HepG2 (cell line): ENCODE results near the gene ZNF853. TPM values are rescaled to one million over a fixed set of nuclear protein-coding genes. Genes with fewer than 3 reads are reported as not detected.

Experiments used
- DNMT3B ChIP-seq: conservative IDR thresholded peaks from 2 replicates; pipeline ENCODE4 v1.6.1; 2016; ENCODE audit warnings: missing biosample characterization, control low read depth
- HMGXB4 ChIP-seq, 2 experiments: sonication (generic) in 1 of 2; formaldehyde crosslinking in 1 of 2; IDR thresholded peaks; 2 replicates each; pipeline versions ENCODE4 v1.4.0 to v1.6.1; 2018 to 2020; ENCODE audit warnings: missing genetic modification reagents in 2 of 2, borderline replicate concordance in 1 of 2, low read depth in 1 of 2, mild to moderate bottlenecking in 1 of 2, missing biosample characterization in 1 of 2
- IKZF5 ChIP-seq: IDR thresholded peaks from 2 replicates; pipeline ENCODE4 v1.6.1; 2018; ENCODE audit warnings: missing genetic modification reagents, mild to moderate bottlenecking, missing compliant biosample characterization
- KAT7 ChIP-seq: IDR thresholded peaks from 2 replicates; pipeline ENCODE4 v1.6.1; 2018; ENCODE audit warnings: borderline replicate concordance, missing compliant biosample characterization
- MAFK ChIP-seq, 2 experiments: IDR thresholded peaks in 1 of 2; conservative IDR thresholded peaks in 1 of 2; 2 replicates each; pipeline ENCODE4 v1.6.1; 2011; ENCODE audit warnings: improper control_type of control experiment in 2 of 2, low read length in 2 of 2
- MEF2D ChIP-seq: sonication (generic); formaldehyde crosslinking; IDR thresholded peaks from 2 replicates; pipeline ENCODE4 v1.5.1; 2020; ENCODE audit warnings: mild to moderate bottlenecking, missing genetic modification reagents
- MLLT10 ChIP-seq: sonication (generic); formaldehyde crosslinking; IDR thresholded peaks from 2 replicates; pipeline ENCODE4 v1.4.0; 2020; ENCODE audit warnings: missing genetic modification reagents
- NBN ChIP-seq: fragments of 450-650 bp; conservative IDR thresholded peaks from 2 replicates; pipeline ENCODE4 v1.6.1; 2017
- NCOA1 ChIP-seq: sonication (generic); formaldehyde crosslinking; IDR thresholded peaks from 2 replicates; pipeline ENCODE4 v1.9.0; 2021; ENCODE audit warnings: missing genetic modification reagents
- TFAP4 ChIP-seq: sonication (generic); IDR thresholded peaks from 2 replicates; pipeline ENCODE4 v1.6.1; 2016; ENCODE audit warnings: low read depth, borderline replicate concordance
- ZFP62 ChIP-seq: sonication (generic); formaldehyde crosslinking; IDR thresholded peaks from 2 replicates; pipeline ENCODE4 v1.4.0; 2020; ENCODE audit warnings: missing genetic modification reagents
- ZHX2 ChIP-seq, 2 experiments: sonication (generic) in 1 of 2; formaldehyde crosslinking in 1 of 2; IDR thresholded peaks; 2 replicates each; pipeline versions ENCODE4 v1.6.1 to v1.9.0; 2014 to 2022; ENCODE audit warnings: antibody characterized with exemption in 1 of 2, borderline replicate concordance in 1 of 2, inconsistent platforms in 1 of 2, low read depth in 1 of 2, missing genetic modification reagents in 1 of 2
- ZNF737 ChIP-seq: sonication (generic); formaldehyde crosslinking; IDR thresholded peaks from 2 replicates; pipeline ENCODE4 v1.5.0; 2020; ENCODE audit warnings: missing genetic modification reagents, mild to moderate bottlenecking, borderline replicate concordance
- ZXDC ChIP-seq: sonication (generic); formaldehyde crosslinking; IDR thresholded peaks from 2 replicates; pipeline ENCODE4 v1.5.0; 2020; ENCODE audit warnings: mild to moderate bottlenecking, missing genetic modification reagents
- polyA plus RNA-seq, 8 experiments: library from polyadenylated mRNA; depleted of rRNA in 3 of 8; stranded (reverse) in 7 of 8; unstranded in 1 of 8; fragments of >200 nt; fragmentation: Illumina TruSeq in 4 of 8; extraction: Trizol in 4 of 8; gene quantifications; 2 replicates each; pipeline versions ENCODE4 v1.2.1 to v1.2.3, GENCODE V29; 2011 to 2016; ENCODE audit warnings: low read depth in 4 of 8, missing spikeins in 1 of 8, mixed read lengths in 1 of 8; ENCODE audit not compliant: insufficient read depth in 1 of 8
- total RNA-seq, 5 experiments: library from RNA; depleted of rRNA; stranded (reverse); fragments of >200 nt; fragmentation: Illumina TruSeq; extraction: Trizol; gene quantifications; 2 replicates each; pipeline ENCODE4 v1.2.3, GENCODE V29; 2016; ENCODE audit warnings: low read depth in 1 of 5

Gene ZNF853
- total and polyA plus RNA-seq, 2 of the 13 experiments (the other 11 are each of a cell fraction or from before 2014, with no cell fraction given) = 2.1 to 6.2 TPM

GRCh38 chr7:6576024-6576866 is 39.2 kb upstream of the ZNF853 start (continued):
- TF ChIP-seq TFAP4 (no peak), MAFK (conservative IDR thresholded peaks at IDR 0.05 in 1 of 2, IDR thresholded peaks at IDR 0.05 in 1 of 2; ENCODE audit: low read length in 2 of 2) (no peak), ZHX2 (IDR thresholded peaks at IDR 0.05; ENCODE audit: low read depth) (no peak), ZHX2 (CRISPR knock-in tag; IDR thresholded peaks at IDR 0.05; ENCODE audit: borderline replicate concordance) (no peak), KAT7 (CRISPR knock-in tag) (no peak), HMGXB4 (CRISPR knock-in tag; IDR thresholded peaks at IDR 0.05; ENCODE audit: borderline replicate concordance in 1 of 2, low read depth in 1 of 2) (peak; percentile 21 to 28; a peak in 1 of 4 replicates), ZNF737 (CRISPR knock-in tag) (no peak), ZFP62 (CRISPR knock-in tag) (no peak), MLLT10 (CRISPR knock-in tag) (no peak), NCOA1 (CRISPR knock-in tag) (no peak), IKZF5 (CRISPR knock-in tag) (0 out of 2 replicates have a peak, but pooled peaks have one; percentile 19), DNMT3B (CRISPR knock-in tag) (no peak), MEF2D (CRISPR knock-in tag) (no peak), ZXDC (CRISPR knock-in tag) (no peak), NBN (no peak)
